HepG2 (cell line): Measurements from ENCODE around the gene GNAZ. TPM values are rescaled to one million over a fixed set of nuclear protein-coding genes. Genes with fewer than 3 reads are reported as not detected.
A peak's percentile ranks its signal among the peaks of the same experiment; 100 is the strongest.

Experiments used
- ATF7 ChIP-seq, 2 experiments: fragments of 450-650 bp in 1 of 2; sonication (generic) in 1 of 2; formaldehyde crosslinking in 1 of 2; IDR thresholded peaks; 2 replicates each; pipeline versions ENCODE4 v1.4.0 to v1.6.1; 2016 to 2020; ENCODE audit warnings: antibody characterized with exemption in 1 of 2, mild to moderate bottlenecking in 1 of 2, missing genetic modification reagents in 1 of 2
- PAWR ChIP-seq: sonication (generic); formaldehyde crosslinking; IDR thresholded peaks from 2 replicates; pipeline ENCODE4 v1.4.0; 2020; ENCODE audit warnings: missing genetic modification reagents, mild to moderate bottlenecking, borderline replicate concordance
- YY1 ChIP-seq: IDR thresholded peaks from 2 replicates; pipeline ENCODE4 v1.6.1; 2011; ENCODE audit warnings: low read length, low read depth, moderate library complexity, mild to moderate bottlenecking; ENCODE audit not compliant: insufficient read depth, insufficient replicate concordance
- ZNF713 ChIP-seq: sonication (generic); formaldehyde crosslinking; IDR thresholded peaks from 2 replicates; pipeline ENCODE4 v1.4.0; 2020; ENCODE audit warnings: mild to moderate bottlenecking, missing genetic modification reagents
- polyA plus RNA-seq, 8 experiments: library from polyadenylated mRNA; depleted of rRNA in 3 of 8; stranded (reverse) in 7 of 8; unstranded in 1 of 8; fragments of >200 nt; fragmentation: Illumina TruSeq in 4 of 8; extraction: Trizol in 4 of 8; gene quantifications; 2 replicates each; pipeline versions ENCODE4 v1.2.1 to v1.2.3, GENCODE V29; 2011 to 2016; ENCODE audit warnings: low read depth in 4 of 8, missing spikeins in 1 of 8, mixed read lengths in 1 of 8; ENCODE audit not compliant: insufficient read depth in 1 of 8
- total RNA-seq, 5 experiments: library from RNA; depleted of rRNA; stranded (reverse); fragments of >200 nt; fragmentation: Illumina TruSeq; extraction: Trizol; gene quantifications; 2 replicates each; pipeline ENCODE4 v1.2.3, GENCODE V29; 2016; ENCODE audit warnings: low read depth in 1 of 5
- TF ChIP-seq, protein P1 (sequence below), 2 experiments: fragments of 450-650 bp in 1 of 2; sonication (generic) in 1 of 2; formaldehyde crosslinking in 1 of 2; IDR thresholded peaks; 2 replicates each; pipeline versions ENCODE4 v1.6.1 to v1.8.0; 2016 to 2022; ENCODE audit warnings: antibody characterized with exemption in 1 of 2, mild to moderate bottlenecking in 1 of 2, missing genetic modification reagents in 1 of 2
- TF ChIP-seq, protein P2 (sequence below): sonication (generic); formaldehyde crosslinking; IDR thresholded peaks from 2 replicates; pipeline ENCODE4 v1.5.1; 2020; ENCODE audit warnings: missing genetic modification reagents, mild to moderate bottlenecking, borderline replicate concordance
- TF ChIP-seq, protein P3 (sequence below): sonication (generic); formaldehyde crosslinking; IDR thresholded peaks from 2 replicates; pipeline ENCODE4 v1.8.0; 2022; ENCODE audit warnings: mild to moderate bottlenecking, missing genetic modification reagents, moderate library complexity
- TF ChIP-seq, protein P4 (sequence below): sonication (generic); formaldehyde crosslinking; IDR thresholded peaks from 2 replicates; pipeline ENCODE4 v1.4.0; 2020; ENCODE audit warnings: missing genetic modification reagents

Gene GNAZ
- total and polyA plus RNA-seq, 2 of the 13 experiments (the other 11 are each of a cell fraction or from before 2014, with no cell fraction given), result 11.4 to 22.3 TPM

DNA sequence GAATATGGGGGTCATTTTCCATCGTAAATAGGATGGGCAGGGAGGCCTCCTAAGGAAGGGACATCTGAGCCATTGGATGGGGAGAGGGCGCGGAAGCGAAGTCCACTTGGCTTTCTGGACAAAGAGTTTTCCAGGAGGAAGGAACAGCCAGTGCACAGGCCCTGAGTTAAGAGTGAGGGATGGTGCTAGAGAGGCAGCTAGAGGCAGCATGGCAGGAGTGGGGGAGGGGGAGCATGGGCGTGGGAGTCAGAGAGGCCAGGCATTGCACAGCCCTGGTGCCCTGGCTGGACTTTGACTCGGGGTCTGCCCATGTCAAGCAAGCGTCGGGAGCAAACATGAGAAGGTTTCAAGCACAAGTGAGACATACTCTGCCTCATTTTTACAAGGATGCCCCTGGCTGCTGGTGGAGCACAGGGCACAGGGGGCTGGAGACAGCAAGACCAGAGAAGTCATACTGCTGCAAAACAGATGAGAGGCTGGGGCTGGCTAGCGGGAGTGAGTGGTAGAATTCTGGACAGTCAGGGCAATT, 9.0 kb downstream of the GNAZ start (continued):
- TF ChIP-seq, protein P1, sequence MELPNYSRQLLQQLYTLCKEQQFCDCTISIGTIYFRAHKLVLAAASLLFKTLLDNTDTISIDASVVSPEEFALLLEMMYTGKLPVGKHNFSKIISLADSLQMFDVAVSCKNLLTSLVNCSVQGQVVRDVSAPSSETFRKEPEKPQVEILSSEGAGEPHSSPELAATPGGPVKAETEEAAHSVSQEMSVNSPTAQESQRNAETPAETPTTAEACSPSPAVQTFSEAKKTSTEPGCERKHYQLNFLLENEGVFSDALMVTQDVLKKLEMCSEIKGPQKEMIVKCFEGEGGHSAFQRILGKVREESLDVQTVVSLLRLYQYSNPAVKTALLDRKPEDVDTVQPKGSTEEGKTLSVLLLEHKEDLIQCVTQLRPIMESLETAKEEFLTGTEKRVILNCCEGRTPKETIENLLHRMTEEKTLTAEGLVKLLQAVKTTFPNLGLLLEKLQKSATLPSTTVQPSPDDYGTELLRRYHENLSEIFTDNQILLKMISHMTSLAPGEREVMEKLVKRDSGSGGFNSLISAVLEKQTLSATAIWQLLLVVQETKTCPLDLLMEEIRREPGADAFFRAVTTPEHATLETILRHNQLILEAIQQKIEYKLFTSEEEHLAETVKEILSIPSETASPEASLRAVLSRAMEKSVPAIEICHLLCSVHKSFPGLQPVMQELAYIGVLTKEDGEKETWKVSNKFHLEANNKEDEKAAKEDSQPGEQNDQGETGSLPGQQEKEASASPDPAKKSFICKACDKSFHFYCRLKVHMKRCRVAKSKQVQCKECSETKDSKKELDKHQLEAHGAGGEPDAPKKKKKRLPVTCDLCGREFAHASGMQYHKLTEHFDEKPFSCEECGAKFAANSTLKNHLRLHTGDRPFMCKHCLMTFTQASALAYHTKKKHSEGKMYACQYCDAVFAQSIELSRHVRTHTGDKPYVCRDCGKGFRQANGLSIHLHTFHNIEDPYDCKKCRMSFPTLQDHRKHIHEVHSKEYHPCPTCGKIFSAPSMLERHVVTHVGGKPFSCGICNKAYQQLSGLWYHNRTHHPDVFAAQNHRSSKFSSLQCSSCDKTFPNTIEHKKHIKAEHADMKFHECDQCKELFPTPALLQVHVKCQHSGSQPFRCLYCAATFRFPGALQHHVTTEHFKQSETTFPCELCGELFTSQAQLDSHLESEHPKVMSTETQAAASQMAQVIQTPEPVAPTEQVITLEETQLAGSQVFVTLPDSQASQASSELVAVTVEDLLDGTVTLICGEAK (IDR thresholded peaks at IDR 0.05), result no peak
- TF ChIP-seq, protein P1 (CRISPR knock-in tag; IDR thresholded peaks at IDR 0.05), result no peak
- TF ChIP-seq, protein P2, sequence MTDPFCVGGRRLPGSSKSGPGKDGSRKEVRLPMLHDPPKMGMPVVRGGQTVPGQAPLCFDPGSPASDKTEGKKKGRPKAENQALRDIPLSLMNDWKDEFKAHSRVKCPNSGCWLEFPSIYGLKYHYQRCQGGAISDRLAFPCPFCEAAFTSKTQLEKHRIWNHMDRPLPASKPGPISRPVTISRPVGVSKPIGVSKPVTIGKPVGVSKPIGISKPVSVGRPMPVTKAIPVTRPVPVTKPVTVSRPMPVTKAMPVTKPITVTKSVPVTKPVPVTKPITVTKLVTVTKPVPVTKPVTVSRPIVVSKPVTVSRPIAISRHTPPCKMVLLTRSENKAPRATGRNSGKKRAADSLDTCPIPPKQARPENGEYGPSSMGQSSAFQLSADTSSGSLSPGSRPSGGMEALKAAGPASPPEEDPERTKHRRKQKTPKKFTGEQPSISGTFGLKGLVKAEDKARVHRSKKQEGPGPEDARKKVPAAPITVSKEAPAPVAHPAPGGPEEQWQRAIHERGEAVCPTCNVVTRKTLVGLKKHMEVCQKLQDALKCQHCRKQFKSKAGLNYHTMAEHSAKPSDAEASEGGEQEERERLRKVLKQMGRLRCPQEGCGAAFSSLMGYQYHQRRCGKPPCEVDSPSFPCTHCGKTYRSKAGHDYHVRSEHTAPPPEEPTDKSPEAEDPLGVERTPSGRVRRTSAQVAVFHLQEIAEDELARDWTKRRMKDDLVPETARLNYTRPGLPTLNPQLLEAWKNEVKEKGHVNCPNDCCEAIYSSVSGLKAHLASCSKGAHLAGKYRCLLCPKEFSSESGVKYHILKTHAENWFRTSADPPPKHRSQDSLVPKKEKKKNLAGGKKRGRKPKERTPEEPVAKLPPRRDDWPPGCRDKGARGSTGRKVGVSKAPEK (CRISPR knock-in tag), result 0 out of 2 replicates have a peak, but pooled peaks have one; percentile 79
- TF ChIP-seq, protein P3, sequence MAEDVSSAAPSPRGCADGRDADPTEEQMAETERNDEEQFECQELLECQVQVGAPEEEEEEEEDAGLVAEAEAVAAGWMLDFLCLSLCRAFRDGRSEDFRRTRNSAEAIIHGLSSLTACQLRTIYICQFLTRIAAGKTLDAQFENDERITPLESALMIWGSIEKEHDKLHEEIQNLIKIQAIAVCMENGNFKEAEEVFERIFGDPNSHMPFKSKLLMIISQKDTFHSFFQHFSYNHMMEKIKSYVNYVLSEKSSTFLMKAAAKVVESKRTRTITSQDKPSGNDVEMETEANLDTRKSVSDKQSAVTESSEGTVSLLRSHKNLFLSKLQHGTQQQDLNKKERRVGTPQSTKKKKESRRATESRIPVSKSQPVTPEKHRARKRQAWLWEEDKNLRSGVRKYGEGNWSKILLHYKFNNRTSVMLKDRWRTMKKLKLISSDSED (CRISPR knock-in tag), result no peak
- TF ChIP-seq, protein P4, sequence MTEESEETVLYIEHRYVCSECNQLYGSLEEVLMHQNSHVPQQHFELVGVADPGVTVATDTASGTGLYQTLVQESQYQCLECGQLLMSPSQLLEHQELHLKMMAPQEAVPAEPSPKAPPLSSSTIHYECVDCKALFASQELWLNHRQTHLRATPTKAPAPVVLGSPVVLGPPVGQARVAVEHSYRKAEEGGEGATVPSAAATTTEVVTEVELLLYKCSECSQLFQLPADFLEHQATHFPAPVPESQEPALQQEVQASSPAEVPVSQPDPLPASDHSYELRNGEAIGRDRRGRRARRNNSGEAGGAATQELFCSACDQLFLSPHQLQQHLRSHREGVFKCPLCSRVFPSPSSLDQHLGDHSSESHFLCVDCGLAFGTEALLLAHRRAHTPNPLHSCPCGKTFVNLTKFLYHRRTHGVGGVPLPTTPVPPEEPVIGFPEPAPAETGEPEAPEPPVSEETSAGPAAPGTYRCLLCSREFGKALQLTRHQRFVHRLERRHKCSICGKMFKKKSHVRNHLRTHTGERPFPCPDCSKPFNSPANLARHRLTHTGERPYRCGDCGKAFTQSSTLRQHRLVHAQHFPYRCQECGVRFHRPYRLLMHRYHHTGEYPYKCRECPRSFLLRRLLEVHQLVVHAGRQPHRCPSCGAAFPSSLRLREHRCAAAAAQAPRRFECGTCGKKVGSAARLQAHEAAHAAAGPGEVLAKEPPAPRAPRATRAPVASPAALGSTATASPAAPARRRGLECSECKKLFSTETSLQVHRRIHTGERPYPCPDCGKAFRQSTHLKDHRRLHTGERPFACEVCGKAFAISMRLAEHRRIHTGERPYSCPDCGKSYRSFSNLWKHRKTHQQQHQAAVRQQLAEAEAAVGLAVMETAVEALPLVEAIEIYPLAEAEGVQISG (CRISPR knock-in tag), result peak; percentile 94
- TF ChIP-seq PAWR (CRISPR knock-in tag) (no peak), YY1 (peak; percentile 36), ATF7 (IDR thresholded peaks at IDR 0.05) (no peak), ATF7 (CRISPR knock-in tag; IDR thresholded peaks at IDR 0.05) (0 out of 2 replicates have a peak, but pooled peaks have one; percentile 60), ZNF713 (CRISPR knock-in tag) (no peak)
